K562 (cell line): ENCODE results near the gene KCNK1. TPM values are rescaled to one million over a fixed set of nuclear protein-coding genes. Genes with fewer than 3 reads are reported as not detected.

ENCODE experiments used
- FOS ChIP-seq: IDR thresholded peaks from 3 replicates; pipeline ENCODE4 v1.6.1; 2011; ENCODE audit not compliant: insufficient read length; ENCODE audit errors: extremely low read depth
- HDGF ChIP-seq: fragments of 450-650 bp; IDR thresholded peaks from 2 replicates; pipeline ENCODE4 v1.6.1; 2016
- OTX1 ChIP-seq: fragments of 450-650 bp; formaldehyde crosslinking; IDR thresholded peaks from 2 replicates; pipeline ENCODE4 v1.4.0; 2022; ENCODE audit warnings: mild to moderate bottlenecking
- PRPF4 ChIP-seq: fragments of 200-400 bp; formaldehyde crosslinking; IDR thresholded peaks from one replicate; pipeline ENCODE4 v1.6.1; 2017; ENCODE audit warnings: low read length, low read depth, mild to moderate bottlenecking; ENCODE audit not compliant: insufficient read depth, poor library complexity, severe bottlenecking
- PTRF ChIP-seq: fragments of 450-650 bp; IDR thresholded peaks from 2 replicates; pipeline ENCODE4 v1.6.1; 2016; ENCODE audit warnings: mild to moderate bottlenecking, missing genetic modification characterization, missing compliant biosample characterization
- RAD21 ChIP-seq, 2 experiments: fragments of 250-450 bp in 1 of 2; fragments of 450-650 bp in 1 of 2; sonication (Bioruptor Pico) in 1 of 2; formaldehyde crosslinking in 1 of 2; IDR thresholded peaks in 1 of 2; conservative IDR thresholded peaks in 1 of 2; 2 replicates each; pipeline versions ENCODE4 v1.4.0 to v1.8.0; 2020 to 2022; ENCODE audit warnings: mild to moderate bottlenecking in 2 of 2, moderate library complexity in 1 of 2
- SOX6 ChIP-seq: fragments of 450-650 bp; IDR thresholded peaks from 2 replicates; pipeline ENCODE4 v1.6.1; 2014; ENCODE audit warnings: mild to moderate bottlenecking
- SREBF1 ChIP-seq: fragments of 150-350 bp; IDR thresholded peaks from 2 replicates; pipeline ENCODE4 v1.6.1; 2014; ENCODE audit warnings: antibody characterized with exemption, low read depth, low read length, borderline replicate concordance
- SUPT5H ChIP-seq: fragments of 450-650 bp; IDR thresholded peaks from 2 replicates; pipeline ENCODE4 v1.6.1; 2016
- TCF7 ChIP-seq: sonication (generic); IDR thresholded peaks from 2 replicates; pipeline ENCODE4 v1.6.1; 2016; ENCODE audit warnings: antibody characterized with exemption, borderline replicate concordance
- ZNF146 ChIP-seq: IDR thresholded peaks from one replicate; pipeline ENCODE4 v1.6.1; 2018; ENCODE audit warnings: missing compliant biosample characterization; ENCODE audit not compliant: unreplicated experiment
- ZNF696 ChIP-seq: fragments of 250-450 bp; sonication (Bioruptor Pico); conservative IDR thresholded peaks from 2 replicates; pipeline ENCODE4 v1.4.0; 2020; ENCODE audit warnings: mild to moderate bottlenecking, moderate library complexity
- ZNF830 ChIP-seq: fragments of 250-450 bp; sonication (Bioruptor Pico); IDR thresholded peaks from 2 replicates; pipeline ENCODE4 v1.5.0; 2021; ENCODE audit warnings: mild to moderate bottlenecking
- polyA plus RNA-seq, 8 experiments: library from polyadenylated mRNA; depleted of rRNA in 4 of 8; stranded (reverse) in 5 of 8; unstranded in 3 of 8; fragments of >200 nt; fragmentation: Nextera tagmentation in 2 of 8; fragmentation: Illumina TruSeq in 1 of 8; extraction: Ambion mirVana in 2 of 8; extraction: Trizol in 1 of 8; gene quantifications; 2 replicates each; pipeline versions ENCODE4 v1.2.1 to v1.2.3, GENCODE V29; 2011 to 2014; ENCODE audit warnings: inconsistent platforms in 1 of 8, missing spikeins in 1 of 8
- total RNA-seq, 7 experiments: library from RNA; depleted of rRNA in 6 of 7; stranded (reverse); fragments of >200 nt in 6 of 7; fragmentation: Illumina TruSeq in 2 of 7; extraction: Trizol in 2 of 7; gene quantifications; 2 replicates each; pipeline versions ENCODE4 v1.2.1 to v1.2.3, GENCODE V29; 2011 to 2021; ENCODE audit warnings: low replicate concordance in 1 of 7
- TF ChIP-seq, protein P1 (sequence below): sonication (generic); formaldehyde crosslinking; IDR thresholded peaks from 2 replicates; pipeline ENCODE4 v1.8.0; 2022; ENCODE audit warnings: missing genetic modification reagents, mild to moderate bottlenecking, borderline replicate concordance
- TF ChIP-seq, protein P2 (sequence below): fragments of 250-450 bp; sonication (Bioruptor Pico); IDR thresholded peaks from 2 replicates; pipeline ENCODE4 v1.4.0; 2020; ENCODE audit warnings: mild to moderate bottlenecking, moderate library complexity
- TF ChIP-seq, protein P3 (sequence below): fragments of 250-450 bp; sonication (Bioruptor Pico); IDR thresholded peaks from 2 replicates; pipeline ENCODE4 v1.5.0; 2021; ENCODE audit warnings: mild to moderate bottlenecking, moderate library complexity
- TF ChIP-seq, protein P4 (sequence below), 2 experiments: fragments of 450-650 bp; IDR thresholded peaks; 2 replicates each; pipeline ENCODE4 v1.6.1; 2016
- TF ChIP-seq, protein P5 (sequence below): fragments of 250-450 bp; sonication (Bioruptor Pico); IDR thresholded peaks from 2 replicates; pipeline ENCODE4 v1.4.0; 2020

The KCNK1 gene
- total and polyA plus RNA-seq, 9 of the 15 experiments (the other 6 are each of a cell fraction or from before 2014, with no cell fraction given): 3.1 to 22.7 (median 6.0) TPM

DNA sequence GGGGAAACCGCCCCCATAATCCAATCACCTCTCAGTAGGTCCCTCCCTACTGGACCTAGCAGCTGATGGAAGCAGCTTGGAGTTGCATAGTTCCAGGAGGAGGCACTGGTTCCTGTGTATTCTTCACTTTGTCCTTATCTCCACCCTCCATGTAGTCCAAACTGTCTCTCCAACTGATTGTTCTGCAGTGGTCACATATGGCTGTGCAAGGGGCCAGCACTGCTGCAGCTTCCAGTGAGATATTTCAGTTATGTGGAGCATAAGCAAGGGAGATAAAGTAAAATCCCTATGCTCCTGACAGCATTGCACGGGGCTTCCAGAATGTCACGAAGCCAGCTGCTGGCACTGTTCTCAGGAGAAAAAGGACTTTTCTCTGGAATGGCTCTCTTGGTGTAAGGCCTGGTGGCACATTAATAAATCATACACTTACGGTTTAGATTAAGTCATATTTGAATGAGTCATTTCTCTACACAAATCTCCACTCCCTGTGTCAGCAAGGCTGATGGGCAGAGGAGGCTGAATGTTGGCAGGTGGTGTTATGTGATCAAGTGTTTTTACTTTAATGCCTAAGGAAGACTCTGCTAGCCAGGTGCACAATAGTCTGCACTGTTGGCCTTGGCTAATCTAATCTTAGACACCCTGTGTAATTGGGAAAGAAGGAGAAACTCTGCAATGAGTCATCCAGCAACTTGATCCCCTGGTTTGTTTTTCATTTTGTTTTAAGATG, 93.4 kb downstream of the KCNK1 start (continued):
- TF ChIP-seq ZNF146 (CRISPR knock-in tag) (no peak), HDGF (no peak), PRPF4 (no peak), SREBF1 (no peak), ZNF830 (no peak), FOS (peak; percentile 50), RAD21 (CRISPR knock-in tag; conservative IDR thresholded peaks at IDR 0.05 in 1 of 2, IDR thresholded peaks at IDR 0.05 in 1 of 2) (peak; percentile 10 to 43; a peak in 2 of 4 replicates), SOX6 (peak; percentile 92), ZNF696 (CRISPR knock-in tag) (no peak), SUPT5H (no peak), TCF7 (no peak), PTRF (no peak), OTX1 (no peak)
- TF ChIP-seq, protein P1, sequence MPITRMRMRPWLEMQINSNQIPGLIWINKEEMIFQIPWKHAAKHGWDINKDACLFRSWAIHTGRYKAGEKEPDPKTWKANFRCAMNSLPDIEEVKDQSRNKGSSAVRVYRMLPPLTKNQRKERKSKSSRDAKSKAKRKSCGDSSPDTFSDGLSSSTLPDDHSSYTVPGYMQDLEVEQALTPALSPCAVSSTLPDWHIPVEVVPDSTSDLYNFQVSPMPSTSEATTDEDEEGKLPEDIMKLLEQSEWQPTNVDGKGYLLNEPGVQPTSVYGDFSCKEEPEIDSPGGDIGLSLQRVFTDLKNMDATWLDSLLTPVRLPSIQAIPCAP (CRISPR knock-in tag): no peak
- TF ChIP-seq, protein P2, sequence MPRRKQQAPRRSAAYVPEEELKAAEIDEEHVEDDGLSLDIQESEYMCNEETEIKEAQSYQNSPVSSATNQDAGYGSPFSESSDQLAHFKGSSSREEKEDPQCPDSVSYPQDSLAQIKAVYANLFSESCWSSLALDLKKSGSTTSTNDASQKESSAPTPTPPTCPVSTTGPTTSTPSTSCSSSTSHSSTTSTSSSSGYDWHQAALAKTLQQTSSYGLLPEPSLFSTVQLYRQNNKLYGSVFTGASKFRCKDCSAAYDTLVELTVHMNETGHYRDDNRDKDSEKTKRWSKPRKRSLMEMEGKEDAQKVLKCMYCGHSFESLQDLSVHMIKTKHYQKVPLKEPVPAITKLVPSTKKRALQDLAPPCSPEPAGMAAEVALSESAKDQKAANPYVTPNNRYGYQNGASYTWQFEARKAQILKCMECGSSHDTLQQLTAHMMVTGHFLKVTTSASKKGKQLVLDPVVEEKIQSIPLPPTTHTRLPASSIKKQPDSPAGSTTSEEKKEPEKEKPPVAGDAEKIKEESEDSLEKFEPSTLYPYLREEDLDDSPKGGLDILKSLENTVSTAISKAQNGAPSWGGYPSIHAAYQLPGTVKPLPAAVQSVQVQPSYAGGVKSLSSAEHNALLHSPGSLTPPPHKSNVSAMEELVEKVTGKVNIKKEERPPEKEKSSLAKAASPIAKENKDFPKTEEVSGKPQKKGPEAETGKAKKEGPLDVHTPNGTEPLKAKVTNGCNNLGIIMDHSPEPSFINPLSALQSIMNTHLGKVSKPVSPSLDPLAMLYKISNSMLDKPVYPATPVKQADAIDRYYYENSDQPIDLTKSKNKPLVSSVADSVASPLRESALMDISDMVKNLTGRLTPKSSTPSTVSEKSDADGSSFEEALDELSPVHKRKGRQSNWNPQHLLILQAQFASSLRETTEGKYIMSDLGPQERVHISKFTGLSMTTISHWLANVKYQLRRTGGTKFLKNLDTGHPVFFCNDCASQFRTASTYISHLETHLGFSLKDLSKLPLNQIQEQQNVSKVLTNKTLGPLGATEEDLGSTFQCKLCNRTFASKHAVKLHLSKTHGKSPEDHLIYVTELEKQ (CRISPR knock-in tag): no peak
- TF ChIP-seq, protein P3, sequence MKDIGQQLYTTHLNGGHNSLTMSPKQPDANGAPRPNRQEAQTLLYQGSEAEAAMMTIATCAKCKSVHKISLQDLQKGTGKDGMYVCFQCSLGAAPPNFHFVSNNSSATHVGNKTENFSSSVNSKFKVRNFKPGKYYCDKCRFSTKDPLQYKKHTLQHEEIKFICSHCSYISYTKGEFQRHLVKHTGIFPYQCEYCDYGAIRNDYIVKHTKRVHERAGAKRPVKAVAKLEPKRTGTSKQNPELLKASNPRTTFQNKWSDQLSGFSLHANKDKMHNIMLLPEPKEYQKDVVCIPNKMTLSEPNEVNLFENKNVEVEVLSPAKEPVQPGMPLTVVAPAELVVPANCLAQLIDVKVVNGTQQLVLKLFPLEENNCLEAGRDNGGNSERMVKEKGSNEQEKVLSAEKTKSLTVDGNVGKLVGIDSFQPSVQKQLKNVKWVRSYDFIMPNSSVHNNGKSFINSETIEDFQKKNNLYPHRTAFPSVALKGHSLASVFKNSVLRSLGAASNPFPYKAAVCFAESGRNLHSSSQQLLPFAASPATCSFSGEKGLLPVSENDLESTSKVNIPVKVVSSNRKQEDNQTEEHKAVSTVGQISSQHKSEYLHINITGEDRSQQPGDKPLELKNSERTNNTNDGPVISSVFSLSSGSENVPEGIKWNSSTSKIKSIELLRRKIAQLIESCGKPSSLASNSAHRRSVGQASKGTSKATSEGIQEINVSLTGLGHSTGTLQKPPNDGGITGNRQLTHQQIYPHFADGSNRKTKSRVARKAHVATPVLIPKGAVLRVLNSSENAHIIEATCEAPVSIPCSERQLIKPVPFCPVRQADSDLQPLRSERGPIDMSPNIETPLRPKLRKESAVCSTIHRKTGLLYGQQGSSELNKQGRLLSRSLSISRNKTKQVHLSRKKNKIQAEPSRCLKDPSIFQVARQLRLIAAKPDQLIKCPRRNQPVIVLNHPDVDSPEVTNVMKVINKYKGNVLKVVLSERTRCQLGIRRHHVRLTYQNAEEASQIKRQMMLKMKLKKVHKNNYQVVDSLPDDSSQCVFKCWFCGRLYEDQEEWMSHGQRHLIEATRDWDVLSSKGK (CRISPR knock-in tag): no peak
- TF ChIP-seq, protein P4, sequence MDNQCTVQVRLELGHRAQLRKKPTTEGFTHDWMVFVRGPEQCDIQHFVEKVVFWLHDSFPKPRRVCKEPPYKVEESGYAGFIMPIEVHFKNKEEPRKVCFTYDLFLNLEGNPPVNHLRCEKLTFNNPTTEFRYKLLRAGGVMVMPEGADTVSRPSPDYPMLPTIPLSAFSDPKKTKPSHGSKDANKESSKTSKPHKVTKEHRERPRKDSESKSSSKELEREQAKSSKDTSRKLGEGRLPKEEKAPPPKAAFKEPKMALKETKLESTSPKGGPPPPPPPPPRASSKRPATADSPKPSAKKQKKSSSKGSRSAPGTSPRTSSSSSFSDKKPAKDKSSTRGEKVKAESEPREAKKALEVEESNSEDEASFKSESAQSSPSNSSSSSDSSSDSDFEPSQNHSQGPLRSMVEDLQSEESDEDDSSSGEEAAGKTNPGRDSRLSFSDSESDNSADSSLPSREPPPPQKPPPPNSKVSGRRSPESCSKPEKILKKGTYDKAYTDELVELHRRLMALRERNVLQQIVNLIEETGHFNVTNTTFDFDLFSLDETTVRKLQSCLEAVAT (IDR thresholded peaks at IDR 0.05): no peak
- TF ChIP-seq, protein P5, sequence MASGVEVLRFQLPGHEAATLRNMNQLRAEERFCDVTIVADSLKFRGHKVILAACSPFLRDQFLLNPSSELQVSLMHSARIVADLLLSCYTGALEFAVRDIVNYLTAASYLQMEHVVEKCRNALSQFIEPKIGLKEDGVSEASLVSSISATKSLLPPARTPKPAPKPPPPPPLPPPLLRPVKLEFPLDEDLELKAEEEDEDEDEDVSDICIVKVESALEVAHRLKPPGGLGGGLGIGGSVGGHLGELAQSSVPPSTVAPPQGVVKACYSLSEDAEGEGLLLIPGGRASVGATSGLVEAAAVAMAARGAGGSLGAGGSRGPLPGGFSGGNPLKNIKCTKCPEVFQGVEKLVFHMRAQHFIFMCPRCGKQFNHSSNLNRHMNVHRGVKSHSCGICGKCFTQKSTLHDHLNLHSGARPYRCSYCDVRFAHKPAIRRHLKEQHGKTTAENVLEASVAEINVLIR (CRISPR knock-in tag): no peak
